GM11168 (cell line): Measurements from ENCODE around the gene PCDHA9.
"Not testable (repeated sequence)": the region's sequence is repeated elsewhere in the genome, so short reads cannot be mapped to it uniquely, and the experiment has no call there.

Experiments
- in situ Hi-C: fragments of 300-500 bp; cut with MboI; formaldehyde crosslinking; loops from one replicate; pipeline ENCODE4 v1.12.0; 2022; ENCODE audit warnings: low sequenced_read_pairs; ENCODE audit not compliant: unreplicated experiment

The PCDHA9 gene

DNA sequence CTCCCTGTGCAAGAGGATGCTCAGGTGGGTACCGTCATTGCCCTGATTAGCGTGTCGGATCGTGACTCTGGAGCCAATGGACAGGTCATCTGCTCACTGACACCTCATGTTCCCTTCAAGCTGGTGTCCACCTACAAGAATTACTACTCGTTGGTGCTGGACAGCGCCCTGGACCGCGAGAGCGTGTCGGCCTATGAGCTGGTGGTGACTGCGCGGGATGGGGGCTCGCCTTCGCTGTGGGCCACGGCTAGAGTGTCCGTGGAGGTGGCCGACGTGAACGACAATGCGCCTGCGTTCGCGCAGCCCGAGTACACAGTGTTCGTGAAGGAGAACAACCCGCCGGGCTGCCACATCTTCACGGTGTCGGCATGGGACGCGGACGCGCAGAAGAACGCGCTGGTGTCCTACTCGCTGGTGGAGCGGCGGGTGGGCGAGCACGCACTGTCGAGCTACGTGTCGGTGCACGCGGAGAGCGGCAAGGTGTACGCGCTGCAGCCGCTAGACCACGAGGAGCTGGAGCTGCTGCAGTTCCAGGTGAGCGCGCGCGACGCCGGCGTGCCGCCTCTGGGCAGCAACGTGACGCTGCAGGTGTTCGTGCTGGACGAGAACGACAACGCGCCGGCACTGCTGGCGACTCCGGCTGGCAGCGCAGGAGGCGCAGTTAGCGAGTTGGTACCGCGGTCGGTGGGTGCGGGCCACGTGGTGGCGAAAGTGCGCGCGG is 28.5 kb downstream of the PCDHA9 start:
- in situ Hi-C loops: not testable (repeated sequence)

GRCh38 chr5:140877262-140877581 is 29.0 kb downstream of the PCDHA9 start:
- in situ Hi-C loops: no loop called here

DNA sequence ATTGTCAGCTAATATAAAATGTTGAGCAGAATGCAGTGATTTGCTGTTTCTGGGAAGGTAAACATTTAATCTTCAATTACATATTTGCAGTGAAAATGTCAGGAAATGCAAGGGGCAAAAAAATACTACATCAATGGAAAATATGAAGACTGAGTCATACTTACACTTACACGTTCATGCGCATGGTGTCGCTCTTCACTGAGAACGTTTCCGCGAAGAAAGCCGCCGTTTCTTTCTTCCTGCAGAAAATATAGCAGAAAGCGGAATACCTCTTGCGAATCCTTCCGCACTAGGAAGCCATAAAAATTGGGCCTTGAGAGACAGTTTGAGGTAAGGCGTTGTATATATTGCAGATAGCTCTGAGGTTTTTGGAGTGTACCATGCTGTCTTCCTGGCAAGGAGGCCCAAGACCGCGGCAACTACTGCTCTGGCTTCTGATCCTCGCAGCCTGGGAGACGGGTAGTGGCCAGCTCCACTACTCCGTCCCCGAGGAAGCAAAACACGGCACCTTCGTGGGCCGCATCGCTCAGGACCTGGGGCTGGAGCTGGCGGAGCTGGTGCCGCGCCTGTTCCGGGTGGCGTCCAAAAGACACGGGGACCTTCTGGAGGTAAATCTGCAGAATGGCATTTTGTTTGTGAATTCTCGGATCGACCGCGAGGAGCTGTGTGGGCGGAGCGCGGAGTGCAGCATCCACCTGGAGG is 33.9 kb downstream of the PCDHA9 start, which contains the start of gene PCDHA13:
Gene PCDHA13, plus strand, starts transcription at position 236 of the 702 bp plus-strand sequence. Its CDS starts 145 bp downstream, at position 381.
- in situ Hi-C loops: no loop called here

DNA sequence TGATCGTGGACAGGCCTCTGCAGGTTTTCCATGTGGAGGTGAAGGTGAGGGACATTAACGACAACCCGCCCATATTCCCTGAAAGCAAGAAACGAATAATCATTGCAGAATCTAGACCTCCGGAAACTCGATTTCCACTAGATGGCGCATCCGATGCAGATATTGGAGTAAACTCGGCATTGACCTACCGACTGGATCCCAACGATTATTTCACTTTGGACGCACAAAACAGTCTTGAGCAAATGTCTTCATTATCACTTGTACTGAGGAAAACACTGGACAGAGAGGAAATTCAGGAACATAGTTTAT is 34.4 kb downstream of the PCDHA9 start:
- in situ Hi-C loops: no loop called here

- in situ Hi-C loops: no loop called here
Measured at GRCh38 chr5:140883373-140883772, 35.2 kb downstream of the PCDHA9 start.

- in situ Hi-C loops: no loop called here
Measured at GRCh38 chr5:140883927-140884697, 35.9 kb downstream of the PCDHA9 start.
